HEK293 (cell line): Measurements from ENCODE around the gene PMF1.

ENCODE experiments used
- CTCF ChIA-PET: fragments of 350-600 bp; formaldehyde crosslinking; extraction: SDS; loops from one replicate; lab custom pipeline; 2021; ENCODE audit warnings: antibody characterized with exemption; lab: Yijun Ruan, JAX
- POLR2A ChIA-PET: fragments of 300-600 bp; formaldehyde crosslinking; extraction: SDS; loops from one replicate; lab custom pipeline; 2020; ENCODE audit warnings: antibody characterized with exemption, inconsistent platforms; lab: Yijun Ruan, JAX
- H3K27ac ChIP-seq: fragments of 200-500 bp; sonication (Bioruptor generic); 2 replicates; pipeline ENCODE4 v1.5.1; 2014; ENCODE audit warnings: low read depth, low read length, control low read depth, inconsistent platforms; ENCODE audit errors: extremely low read depth
- H3K36me3 ChIP-seq, 2 experiments: fragments of 200-500 bp in 1 of 2; sonication (Bioruptor generic) in 1 of 2; 1 replicate in 1 of 2; 2 replicates in 1 of 2; pipeline ENCODE4 v1.5.1; 2014 to 2017; ENCODE audit warnings: inconsistent platforms in 2 of 2, low read length in 2 of 2; ENCODE audit not compliant: control insufficient read depth in 2 of 2, insufficient read depth in 1 of 2
- H3K4me1 ChIP-seq: fragments of 200-500 bp; sonication (Bioruptor generic); 2 replicates; pipeline ENCODE4 v1.5.1; 2014; ENCODE audit warnings: mild to moderate bottlenecking, low read length, inconsistent platforms; ENCODE audit not compliant: control insufficient read depth, insufficient read depth
- H3K4me3 ChIP-seq: 2 replicates; pipeline ENCODE4 v1.5.1; 2011; ENCODE audit warnings: low read depth, mild to moderate bottlenecking, control low read depth, low read length, moderate library complexity
- H3K9me3 ChIP-seq: fragments of 200-500 bp; sonication (Bioruptor generic); 2 replicates; pipeline ENCODE4 v1.5.1; 2014; ENCODE audit warnings: low read depth, low read length, inconsistent platforms; ENCODE audit not compliant: control insufficient read depth, insufficient read depth
- BCL11B ChIP-seq: fragments of 450-650 bp; formaldehyde crosslinking; IDR thresholded peaks from 2 replicates; pipeline ENCODE4 v1.5.1; 2016; ENCODE audit warnings: low read depth, missing biosample characterization, missing genetic modification characterization
- GLI2 ChIP-seq: fragments of 450-650 bp; formaldehyde crosslinking; IDR thresholded peaks from 2 replicates; pipeline ENCODE4; 2017; ENCODE audit warnings: missing biosample characterization, missing genetic modification characterization, low read depth, borderline replicate concordance
- GLIS1 ChIP-seq: fragments of 450-650 bp; formaldehyde crosslinking; IDR thresholded peaks from 2 replicates; pipeline ENCODE4 v1.5.1; 2016; ENCODE audit warnings: missing biosample characterization, missing genetic modification characterization
- KLF1 ChIP-seq: fragments of 450-650 bp; formaldehyde crosslinking; IDR thresholded peaks from 2 replicates; pipeline ENCODE4 v1.5.1; 2016; ENCODE audit warnings: missing biosample characterization, missing genetic modification characterization
- KLF10 ChIP-seq: fragments of 450-650 bp; IDR thresholded peaks from 2 replicates; pipeline ENCODE4 v1.5.1; 2018; ENCODE audit warnings: missing biosample characterization, mild to moderate bottlenecking, missing genetic modification characterization
- KLF16 ChIP-seq: fragments of 450-650 bp; formaldehyde crosslinking; IDR thresholded peaks from 2 replicates; pipeline ENCODE4 v1.5.1; 2017; ENCODE audit warnings: missing biosample characterization, missing genetic modification characterization
- SALL2 ChIP-seq: fragments of 450-650 bp; formaldehyde crosslinking; IDR thresholded peaks from 2 replicates; pipeline ENCODE4 v1.5.0; 2017; ENCODE audit warnings: missing biosample characterization, mild to moderate bottlenecking, missing genetic modification characterization, borderline replicate concordance
- SCRT2 ChIP-seq: fragments of 450-650 bp; formaldehyde crosslinking; IDR thresholded peaks from 2 replicates; pipeline ENCODE4 v1.5.1; 2016; ENCODE audit warnings: missing biosample characterization, missing genetic modification characterization
- ZBTB1 ChIP-seq: fragments of 450-650 bp; formaldehyde crosslinking; IDR thresholded peaks from 2 replicates; pipeline ENCODE4 v1.5.1; 2016; ENCODE audit warnings: missing biosample characterization, missing genetic modification characterization
- ZFP37 ChIP-seq: fragments of 450-650 bp; formaldehyde crosslinking; IDR thresholded peaks from 2 replicates; pipeline ENCODE4 v1.5.1; 2016; ENCODE audit warnings: missing biosample characterization, missing genetic modification characterization
- ZNF175 ChIP-seq: fragments of 450-650 bp; formaldehyde crosslinking; IDR thresholded peaks from 2 replicates; pipeline ENCODE4 v1.5.1; 2016; ENCODE audit warnings: missing biosample characterization, missing genetic modification characterization
- ZNF19 ChIP-seq: fragments of 450-650 bp; formaldehyde crosslinking; IDR thresholded peaks from 2 replicates; pipeline ENCODE4; 2016; ENCODE audit warnings: missing biosample characterization, missing genetic modification characterization, low read depth
- ZNF24 ChIP-seq: fragments of 450-650 bp; formaldehyde crosslinking; IDR thresholded peaks from 2 replicates; pipeline ENCODE4 v1.5.1; 2016; ENCODE audit warnings: missing biosample characterization, missing genetic modification characterization
- ZNF302 ChIP-seq: fragments of 450-650 bp; formaldehyde crosslinking; IDR thresholded peaks from 2 replicates; pipeline ENCODE4 v1.5.1; 2016; ENCODE audit warnings: missing biosample characterization, missing genetic modification characterization, low read depth
- ZNF341 ChIP-seq: fragments of 450-650 bp; formaldehyde crosslinking; IDR thresholded peaks from 2 replicates; pipeline ENCODE4; 2016; ENCODE audit warnings: low read depth, missing biosample characterization, missing genetic modification characterization
- ZNF530 ChIP-seq: fragments of 450-650 bp; formaldehyde crosslinking; IDR thresholded peaks from 2 replicates; pipeline ENCODE4 v1.5.1; 2016; ENCODE audit warnings: low read depth, missing biosample characterization, missing genetic modification characterization
- ZNF555 ChIP-seq: fragments of 450-650 bp; formaldehyde crosslinking; conservative IDR thresholded peaks from 2 replicates; pipeline ENCODE4 v1.5.1; 2017; ENCODE audit warnings: missing biosample characterization, mild to moderate bottlenecking, missing genetic modification characterization, inconsistent platforms
- ZNF600 ChIP-seq: fragments of 450-650 bp; formaldehyde crosslinking; IDR thresholded peaks from 2 replicates; pipeline ENCODE4 v1.5.1; 2016; ENCODE audit warnings: missing biosample characterization, missing genetic modification characterization
- ZNF776 ChIP-seq: fragments of 450-650 bp; formaldehyde crosslinking; IDR thresholded peaks from 2 replicates; pipeline ENCODE4 v1.5.0; 2017; ENCODE audit warnings: missing biosample characterization, missing genetic modification characterization, borderline replicate concordance
- ZNF791 ChIP-seq: fragments of 450-650 bp; formaldehyde crosslinking; IDR thresholded peaks from 2 replicates; pipeline ENCODE4 v1.5.1; 2016; ENCODE audit warnings: missing biosample characterization, missing genetic modification characterization
- ZNF792 ChIP-seq: fragments of 450-650 bp; formaldehyde crosslinking; IDR thresholded peaks from 2 replicates; pipeline ENCODE4 v1.5.1; 2016; ENCODE audit warnings: missing biosample characterization, missing genetic modification characterization
- ZXDB ChIP-seq: fragments of 450-650 bp; formaldehyde crosslinking; IDR thresholded peaks from 2 replicates; pipeline ENCODE4 v1.5.1; 2016; ENCODE audit warnings: missing biosample characterization, missing genetic modification characterization
- TF ChIP-seq, protein P1 (sequence below): fragments of 450-650 bp; formaldehyde crosslinking; IDR thresholded peaks from 2 replicates; pipeline ENCODE4 v1.5.1; 2016; ENCODE audit warnings: missing biosample characterization, missing genetic modification characterization, borderline replicate concordance

The PMF1 gene

DNA sequence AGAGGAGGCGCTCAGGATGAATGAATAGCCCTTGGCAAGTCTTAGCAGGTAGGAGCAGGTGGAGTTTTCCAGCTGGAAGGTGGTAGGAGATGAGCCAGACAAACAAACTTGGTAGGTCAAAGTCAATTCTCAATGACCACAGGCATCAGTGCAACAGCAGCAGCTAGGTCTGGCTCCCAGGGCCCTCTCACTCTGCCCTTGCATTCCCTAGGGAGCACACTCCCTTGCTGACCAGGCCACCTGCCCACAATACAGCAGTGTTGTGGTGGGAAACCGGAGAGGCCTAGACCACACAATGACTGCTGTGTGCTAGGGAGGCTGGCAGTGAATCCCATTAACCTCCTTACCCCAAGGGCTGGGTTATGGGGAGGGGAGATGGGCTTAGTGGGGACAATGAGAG is 48.1 kb downstream of the PMF1 start (continued):
- TF ChIP-seq ZBTB1 (tag by site-specific recombination) (no peak), KLF10 (tag by site-specific recombination) (no peak)

DNA sequence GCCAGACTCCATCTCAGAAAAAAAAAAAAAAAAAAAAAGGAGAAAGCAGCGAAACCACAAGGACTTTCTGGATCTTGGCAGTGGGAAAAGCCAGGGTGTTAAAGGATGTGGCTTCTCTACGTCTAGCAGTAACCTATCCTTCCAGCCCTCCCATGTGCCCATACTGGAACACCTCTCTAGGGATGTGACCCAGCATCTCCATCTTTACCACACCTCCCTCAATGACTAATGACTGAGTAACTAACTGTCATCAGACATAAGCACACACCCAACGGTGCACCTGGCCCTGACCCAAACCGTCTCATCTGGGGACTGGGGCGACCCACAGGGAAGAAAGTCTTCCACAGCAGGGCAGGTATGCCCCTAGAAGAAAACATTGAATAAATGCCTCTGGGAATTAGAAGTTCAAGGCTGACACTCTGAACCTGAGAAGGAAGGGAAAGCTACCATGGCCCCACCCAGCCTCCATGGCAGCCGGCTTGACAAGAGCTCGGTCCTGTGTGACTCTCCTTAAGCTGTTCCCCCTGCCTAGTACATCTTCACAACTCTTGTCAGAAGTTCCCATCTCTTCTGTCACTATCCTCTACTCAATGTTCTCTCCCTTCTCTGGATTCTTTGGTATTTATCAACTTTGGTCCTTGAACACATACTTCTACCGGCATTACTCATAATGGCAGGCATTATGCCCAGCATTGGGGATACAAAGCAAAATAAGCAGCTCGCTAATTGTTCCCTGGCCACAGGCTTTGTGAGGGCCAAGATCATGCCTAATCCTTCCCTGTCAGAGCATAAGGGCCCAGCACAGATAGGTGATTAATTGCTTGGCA is 49.9 kb downstream of the PMF1 start:
- ChIA-PET CTCF (interaction anchor here (0.8 kb wide), 1 partner anchor 17 kb away, joined by 3 read pairs; no protein-coding TSS in a partner anchor), POLR2A (interaction anchor here (0.7 to 1.3 kb wide), 2 partner anchors 11 kb away, joined by 3 read pairs; no protein-coding TSS in a partner anchor)
- TF ChIP-seq KLF1 (tag by site-specific recombination) (0 out of 2 replicates have a peak, but pooled peaks have one; percentile 23), ZNF341 (no peak)
- TF ChIP-seq, all 188 proteins: peak for 1
- Histone ChIP-seq H3K36me3 (peaks cover 64 to 97% of the 10 kb centered on the region in 2 experiments), H3K4me3 (no peak overlapping the region), H3K9me3 (no peaks in the 10 kb centered on the region), H3K4me1 (no peaks in the 10 kb centered on the region), H3K27ac (no peak overlapping the region)

DNA sequence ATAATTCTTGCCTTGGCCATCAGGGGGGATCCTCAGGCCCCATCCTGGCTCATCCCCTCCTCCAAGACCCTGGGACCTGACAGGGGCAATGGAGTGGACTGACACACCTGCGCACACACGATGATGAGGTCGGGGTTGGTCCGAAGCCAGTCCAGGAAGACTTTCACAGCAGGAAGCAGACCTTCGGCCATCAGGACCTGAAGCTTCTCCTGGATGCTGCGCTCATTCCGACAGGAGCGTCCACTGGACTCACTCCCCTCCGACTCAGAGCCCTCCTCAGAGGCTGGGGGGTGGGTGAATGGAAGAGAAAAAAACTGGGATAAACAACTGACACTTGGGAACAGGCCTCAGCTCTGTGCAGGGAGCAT is 50.5 kb downstream of the PMF1 start:
- ChIA-PET CTCF (interaction anchor here (0.8 kb wide), 1 partner anchor 17 kb away, joined by 3 read pairs; no protein-coding TSS in a partner anchor), POLR2A (interaction anchor here (1.3 kb wide), 1 partner anchor 12 kb away, joined by 3 read pairs; no protein-coding TSS in a partner anchor)
- no peak overlapping the region for H3K4me3 ChIP-seq
- H3K36me3 ChIP-seq, result peaks cover 66 to 97% of the 10 kb centered on the region in 2 experiments
- no peak overlapping the region for H3K27ac ChIP-seq
- no peak for TF ChIP-seq ZNF530 (tag by site-specific recombination)
- no peak for TF ChIP-seq KLF16 (tag by site-specific recombination)
- TF ChIP-seq ZNF776 (tag by site-specific recombination), result no peak
- TF ChIP-seq, protein P1, sequence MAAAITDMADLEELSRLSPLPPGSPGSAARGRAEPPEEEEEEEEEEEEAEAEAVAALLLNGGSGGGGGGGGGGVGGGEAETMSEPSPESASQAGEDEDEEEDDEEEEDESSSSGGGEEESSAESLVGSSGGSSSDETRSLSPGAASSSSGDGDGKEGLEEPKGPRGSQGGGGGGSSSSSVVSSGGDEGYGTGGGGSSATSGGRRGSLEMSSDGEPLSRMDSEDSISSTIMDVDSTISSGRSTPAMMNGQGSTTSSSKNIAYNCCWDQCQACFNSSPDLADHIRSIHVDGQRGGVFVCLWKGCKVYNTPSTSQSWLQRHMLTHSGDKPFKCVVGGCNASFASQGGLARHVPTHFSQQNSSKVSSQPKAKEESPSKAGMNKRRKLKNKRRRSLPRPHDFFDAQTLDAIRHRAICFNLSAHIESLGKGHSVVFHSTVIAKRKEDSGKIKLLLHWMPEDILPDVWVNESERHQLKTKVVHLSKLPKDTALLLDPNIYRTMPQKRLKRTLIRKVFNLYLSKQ, result no peak
- no peak for TF ChIP-seq GLIS1 (tag by site-specific recombination)
- no peak for TF ChIP-seq ZFP37
- TF ChIP-seq ZNF19 (tag by site-specific recombination), result no peak
- no peaks in the 10 kb centered on the region for H3K9me3 ChIP-seq
- no peaks in the 10 kb centered on the region for H3K4me1 ChIP-seq

DNA sequence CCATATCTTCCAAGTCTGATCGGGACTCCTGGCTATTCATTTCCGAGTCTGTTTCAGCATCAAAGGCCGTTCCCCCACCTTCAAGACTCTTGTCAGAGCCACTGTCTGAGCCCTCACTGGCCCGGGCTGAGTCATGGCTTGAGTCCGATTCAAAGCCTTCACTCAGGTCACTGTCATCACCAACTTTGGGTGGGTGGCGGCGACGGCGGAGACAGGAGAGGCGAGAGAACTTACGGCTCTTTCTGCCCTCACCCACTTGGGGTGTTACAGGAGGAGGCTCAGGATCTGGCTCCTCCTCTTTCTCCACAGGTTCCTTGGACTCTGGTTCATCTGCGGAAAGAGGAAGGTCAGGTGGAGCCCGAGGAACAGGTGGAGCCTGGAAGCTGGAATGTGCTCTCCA is 53.2 kb downstream of the PMF1 start:
- peaks cover 66 to 94% of the 10 kb centered on the region in 2 experiments for H3K36me3 ChIP-seq
- H3K9me3 ChIP-seq, result no peaks in the 10 kb centered on the region
- POLR2A ChIA-PET, result no interaction called here
- no peak overlapping the region for H3K4me3 ChIP-seq
- CTCF ChIA-PET, result no interaction called here
- TF ChIP-seq SCRT2 (tag by site-specific recombination) (0 out of 2 replicates have a peak, but pooled peaks have one; percentile 13), ZNF24 (tag by site-specific recombination) (no peak)
- no peaks in the 10 kb centered on the region for H3K4me1 ChIP-seq
- H3K27ac ChIP-seq, result no peak overlapping the region

DNA sequence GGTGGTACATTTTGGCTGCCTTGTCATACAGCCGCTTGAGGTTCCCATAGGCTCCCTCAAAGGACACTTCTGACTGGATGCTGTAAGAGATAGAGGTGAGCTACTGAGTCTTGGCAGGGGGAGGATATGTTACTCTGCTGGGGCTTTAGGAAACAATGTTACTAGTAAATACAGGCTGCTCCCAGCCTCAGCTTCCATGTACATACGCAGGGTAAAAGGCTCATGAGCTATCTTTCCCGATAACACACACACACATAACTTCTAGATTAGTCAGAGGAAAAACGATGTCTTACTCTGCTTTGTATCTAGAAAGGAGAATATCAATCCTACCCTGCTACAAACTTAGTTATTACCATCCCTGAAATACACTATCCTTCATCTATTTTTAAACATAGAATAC is 55.5 kb downstream of the PMF1 start:
- Histone ChIP-seq H3K4me3 (no peak overlapping the region), H3K4me1 (no peaks in the 10 kb centered on the region)
- ChIA-PET POLR2A (interaction anchor here (1.2 kb wide), 1 partner anchor 15 kb away, joined by 4 read pairs; the partner anchor contains the start of gene SMG5), CTCF (interaction anchor here (0.7 to 1.0 kb wide), 3 partner anchors 9 to 123 kb away, joined by 3 read pairs; no protein-coding TSS in a partner anchor)
- TF ChIP-seq BCL11B (no peak), ZNF302 (tag by site-specific recombination) (no peak), ZNF600 (tag by site-specific recombination) (no peak), SALL2 (no peak), GLI2 (tag by site-specific recombination) (no peak), ZXDB (tag by site-specific recombination) (no peak), ZNF555 (tag by site-specific recombination) (no peak), ZNF791 (tag by site-specific recombination) (no peak), ZNF792 (tag by site-specific recombination) (no peak), ZNF175 (tag by site-specific recombination) (no peak)
- TF ChIP-seq, all 188 proteins: peak for 0
- H3K9me3 ChIP-seq, result no peaks in the 10 kb centered on the region
- peaks cover 75 to 95% of the 10 kb centered on the region in 2 experiments for H3K36me3 ChIP-seq
- H3K27ac ChIP-seq, result no peak overlapping the region
